ENCODE measurements around the gene DNMT3A. TPM values are rescaled to one million over a fixed set of nuclear protein-coding genes. Genes with fewer than 3 reads are reported as not detected.

DNMT3A gene
- total and polyA plus RNA-seq, 2 donors (not counting 3 experiments of a cell fraction or from before 2014, with no cell fraction given) = 23.3 to 71.7 TPM

DNA sequence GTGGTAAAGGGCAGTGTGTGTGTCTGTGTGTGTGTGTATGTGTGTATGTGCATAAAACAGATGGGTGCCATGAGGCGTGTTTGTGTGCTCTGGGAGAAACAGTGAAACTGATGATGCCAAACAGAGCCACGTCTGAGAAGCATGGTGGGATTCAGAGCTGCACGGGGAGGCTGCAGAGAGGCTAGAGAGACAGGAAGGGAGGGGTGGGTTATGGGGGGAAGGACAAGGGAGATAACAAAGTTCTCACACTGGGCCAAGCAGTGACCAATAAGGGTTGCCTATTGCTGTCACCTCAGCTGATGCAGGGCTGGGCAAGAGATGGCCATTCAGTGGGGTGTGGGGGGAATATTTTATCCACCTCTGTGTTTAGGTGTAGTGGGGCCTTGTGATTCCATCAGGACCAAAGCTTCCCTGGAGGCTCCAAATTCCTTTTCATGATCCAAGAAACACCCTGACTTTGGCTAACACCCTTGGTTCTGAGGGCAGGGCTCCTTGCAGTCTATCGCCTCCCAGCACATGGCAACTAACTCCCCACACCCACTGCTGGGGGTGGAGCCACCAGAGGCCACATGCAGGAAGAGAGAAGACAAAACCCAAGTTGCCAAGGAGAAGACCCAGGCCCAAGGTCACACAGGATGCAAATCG, 119.1 kb downstream of the DNMT3A start:
- POLR2A ChIA-PET = no interaction called here
- H3K79me2 ChIP-seq (ENCODE audit: control insufficient read depth, insufficient read depth, low read length) = no peaks in the 10 kb centered on the region
- intact Hi-C loops (cut with micrococcal nuclease) = no loop called here
- H3K4me2 ChIP-seq (ENCODE audit: insufficient read depth, low read length) = no peak overlapping the region
- H3K4me3 ChIP-seq (replicated peaks in 1 of 3; ENCODE audit: insufficient read depth in 1 of 3, low read depth in 1 of 3, low read length in 3 of 3) = no peak overlapping the region
- H3K4me1 ChIP-seq (ENCODE audit: control insufficient read depth, extremely low read depth, insufficient read depth, low read length) = no peaks in the 10 kb centered on the region
- TF ChIP-seq POLR2A (IDR thresholded peaks at IDR 0.05; ENCODE audit: low read depth, low read length) (no peak), POLR2AphosphoS5 (IDR thresholded peaks at IDR 0.05; ENCODE audit: insufficient read depth, low read depth, low read length) (no peak), MYC (IDR thresholded peaks at IDR 0.05; ENCODE audit: low read depth, low read length) (no peak), FOS (IDR thresholded peaks at IDR 0.05; ENCODE audit: borderline replicate concordance, insufficient read depth, low read length) (no peak), GATA2 (IDR thresholded peaks at IDR 0.05; ENCODE audit: insufficient read depth, insufficient read length, low read depth, low read length) (no peak), JUN (IDR thresholded peaks at IDR 0.05; ENCODE audit: borderline replicate concordance, insufficient read depth, insufficient read length, low read depth) (no peak)
- TF ChIP-seq, protein P1, sequence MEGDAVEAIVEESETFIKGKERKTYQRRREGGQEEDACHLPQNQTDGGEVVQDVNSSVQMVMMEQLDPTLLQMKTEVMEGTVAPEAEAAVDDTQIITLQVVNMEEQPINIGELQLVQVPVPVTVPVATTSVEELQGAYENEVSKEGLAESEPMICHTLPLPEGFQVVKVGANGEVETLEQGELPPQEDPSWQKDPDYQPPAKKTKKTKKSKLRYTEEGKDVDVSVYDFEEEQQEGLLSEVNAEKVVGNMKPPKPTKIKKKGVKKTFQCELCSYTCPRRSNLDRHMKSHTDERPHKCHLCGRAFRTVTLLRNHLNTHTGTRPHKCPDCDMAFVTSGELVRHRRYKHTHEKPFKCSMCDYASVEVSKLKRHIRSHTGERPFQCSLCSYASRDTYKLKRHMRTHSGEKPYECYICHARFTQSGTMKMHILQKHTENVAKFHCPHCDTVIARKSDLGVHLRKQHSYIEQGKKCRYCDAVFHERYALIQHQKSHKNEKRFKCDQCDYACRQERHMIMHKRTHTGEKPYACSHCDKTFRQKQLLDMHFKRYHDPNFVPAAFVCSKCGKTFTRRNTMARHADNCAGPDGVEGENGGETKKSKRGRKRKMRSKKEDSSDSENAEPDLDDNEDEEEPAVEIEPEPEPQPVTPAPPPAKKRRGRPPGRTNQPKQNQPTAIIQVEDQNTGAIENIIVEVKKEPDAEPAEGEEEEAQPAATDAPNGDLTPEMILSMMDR (IDR thresholded peaks at IDR 0.05; ENCODE audit: extremely low read depth in 1 of 2, insufficient read depth in 1 of 2, low read depth in 1 of 2, low read length in 2 of 2) = no peak
- TF ChIP-seq, protein P2, sequence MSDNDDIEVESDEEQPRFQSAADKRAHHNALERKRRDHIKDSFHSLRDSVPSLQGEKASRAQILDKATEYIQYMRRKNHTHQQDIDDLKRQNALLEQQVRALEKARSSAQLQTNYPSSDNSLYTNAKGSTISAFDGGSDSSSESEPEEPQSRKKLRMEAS (IDR thresholded peaks at IDR 0.05; ENCODE audit: insufficient read depth, insufficient read length) = no peak
- H4K20me1 ChIP-seq (replicated peaks; ENCODE audit: control insufficient read depth, extremely low read depth, insufficient read depth, low read length) = no peaks in the 10 kb centered on the region
- no peak for FAIRE-seq
- H3K27ac ChIP-seq (ENCODE audit: insufficient read depth, low read depth, low read length) = no peak overlapping the region
- no peak for DNase-seq (ENCODE audit: low read depth, low spot score)
- H3K9me1 ChIP-seq (replicated peaks; ENCODE audit: control insufficient read depth, extremely low read depth, insufficient read depth, low read length) = no peaks in the 10 kb centered on the region
- no peak overlapping the region for H3K9ac ChIP-seq (replicated peaks; ENCODE audit: extremely low read depth, insufficient read depth, low read length)
- no peaks in the 10 kb centered on the region for H3K36me3 ChIP-seq (ENCODE audit: control insufficient read depth in 2 of 2, extremely low read depth in 1 of 2, insufficient read depth in 2 of 2, low read length in 2 of 2)
- BruUV-seq (replicated peaks) = no TSS peak
- H2AFZ ChIP-seq (ENCODE audit: low read depth, low read length) = no peak overlapping the region
- H3K9me3 ChIP-seq (replicated peaks; ENCODE audit: control insufficient read depth, insufficient read depth, low read length) = no peaks in the 10 kb centered on the region
- CTCF ChIA-PET = no interaction called here
- H3K27me3 ChIP-seq (ENCODE audit: control insufficient read depth in 2 of 2, insufficient read depth in 2 of 2, low read length in 2 of 2) = no peaks in the 10 kb centered on the region
- dilution Hi-C loops (cut with MboI; ENCODE audit: extremely low pct_ligation_motif_present, low sequenced_read_pairs) = no loop called here
